Measurements from ENCODE around the gene PLCXD1.
"Not testable (repeated sequence)": the region's sequence is repeated elsewhere in the genome, so short reads cannot be mapped to it uniquely, and the experiment has no call there.

Gene PLCXD1

GRCh38 chrX:261167-261918 lies 19.8 kb upstream of the PLCXD1 start:
- no peak for TF ChIP-seq CTCF (IDR thresholded peaks at IDR 0.05; ENCODE audit: low read depth, low read length)
- H3K4me3 ChIP-seq (ENCODE audit: low read depth, low read length) = no peak overlapping the region

GRCh38 chrX:261919-262352 lies 19.2 kb upstream of the PLCXD1 start:
- TF ChIP-seq CTCF (IDR thresholded peaks at IDR 0.05; ENCODE audit: low read depth, low read length) = no peak
- H3K4me3 ChIP-seq (ENCODE audit: low read depth, low read length) = no peak overlapping the region

- TF ChIP-seq CTCF (IDR thresholded peaks at IDR 0.05; ENCODE audit: low read depth, low read length) = no peak
- no peak overlapping the region for H3K4me3 ChIP-seq (ENCODE audit: low read depth, low read length)
These were observed 18.7 kb upstream of the PLCXD1 start for GRCh38 chrX:262381-262909.

- H3K4me3 ChIP-seq (ENCODE audit: low read depth, low read length) = not testable (repeated sequence)
These were observed 17.2 kb upstream of the PLCXD1 start for GRCh38 chrX:264006-264405.

GRCh38 chrX:264634-265455 lies 16.3 kb upstream of the PLCXD1 start:
- no peak overlapping the region for H3K4me3 ChIP-seq (ENCODE audit: low read depth, low read length)
- TF ChIP-seq CTCF (IDR thresholded peaks at IDR 0.05; ENCODE audit: low read depth, low read length) = no peak

- no peak for TF ChIP-seq CTCF (IDR thresholded peaks at IDR 0.05; ENCODE audit: low read depth, low read length)
- no peak overlapping the region for H3K4me3 ChIP-seq (ENCODE audit: low read depth, low read length)
These were observed 15.7 kb upstream of the PLCXD1 start for GRCh38 chrX:265502-265901.

GRCh38 chrX:267771-268261 lies 13.4 kb upstream of the PLCXD1 start:
- no peak for TF ChIP-seq CTCF (IDR thresholded peaks at IDR 0.05; ENCODE audit: low read depth, low read length)
- H3K4me3 ChIP-seq (ENCODE audit: low read depth, low read length) = no peak overlapping the region

Measured in WI38 (cell line).